H9 (cell line): ENCODE data around the gene P4HTM. TPM values are rescaled to one million over a fixed set of nuclear protein-coding genes. Genes with fewer than 3 reads are reported as not detected.

Experiments used
- DNase-seq: peaks from one replicate; pipeline ENCODE4 v3.0.0-alpha.2; 2017
- H2AFZ ChIP-seq: one replicate; pipeline ENCODE4 v1.6.1; 2013; ENCODE audit warnings: mild to moderate bottlenecking, low read length, control low read depth, moderate library complexity
- H2AK5ac ChIP-seq: 2 replicates; pipeline ENCODE4 v1.6.1; 2013; ENCODE audit warnings: low read length, control low read depth, mixed read lengths; ENCODE audit not compliant: insufficient read length
- H2BK120ac ChIP-seq: one replicate; pipeline ENCODE4 v1.6.1; 2013; ENCODE audit warnings: low read depth, mild to moderate bottlenecking, low read length, control low read depth, inconsistent platforms; ENCODE audit not compliant: poor library complexity, severe bottlenecking
- H2BK12ac ChIP-seq: 2 replicates; pipeline ENCODE4 v1.6.1; 2013; ENCODE audit warnings: low read length, control low read depth, mixed read lengths, low read depth; ENCODE audit not compliant: insufficient read length
- H2BK15ac ChIP-seq: 2 replicates; pipeline ENCODE4 v1.6.1; 2013; ENCODE audit warnings: low read depth, low read length, control low read depth
- H2BK20ac ChIP-seq: one replicate; pipeline ENCODE4 v1.6.1; 2013; ENCODE audit warnings: low read depth, mild to moderate bottlenecking, low read length, control low read depth, inconsistent platforms; ENCODE audit not compliant: poor library complexity, severe bottlenecking
- H2BK5ac ChIP-seq: 2 replicates; pipeline ENCODE4 v1.6.1; 2013; ENCODE audit warnings: low read length, control low read depth, mixed read lengths; ENCODE audit not compliant: insufficient read length
- H3K14ac ChIP-seq: 2 replicates; pipeline ENCODE4 v1.6.1; 2013; ENCODE audit warnings: low read length, control low read depth; ENCODE audit not compliant: insufficient read depth
- H3K18ac ChIP-seq: 2 replicates; pipeline ENCODE4 v1.6.1; 2013; ENCODE audit warnings: low read depth, mild to moderate bottlenecking, mixed read lengths, low read length, control low read depth; ENCODE audit not compliant: insufficient read length
- H3K23ac ChIP-seq: 2 replicates; pipeline ENCODE4 v1.6.1; 2013; ENCODE audit warnings: low read length, control low read depth, mixed read lengths, low read depth; ENCODE audit not compliant: insufficient read length
- H3K23me2 ChIP-seq: 2 replicates; pipeline ENCODE4 v1.6.1; 2013; ENCODE audit warnings: low read depth, mild to moderate bottlenecking, mixed read lengths, low read length, control low read depth; ENCODE audit not compliant: insufficient read length, poor library complexity, severe bottlenecking
- H3K27ac ChIP-seq: 2 replicates; pipeline ENCODE4 v1.5.1; 2013; ENCODE audit warnings: low read length, control low read depth, mixed read lengths, low read depth; ENCODE audit not compliant: insufficient read length
- H3K27me3 ChIP-seq: 2 replicates; pipeline ENCODE4 v1.6.1; 2013; ENCODE audit warnings: low read length, control low read depth, inconsistent platforms; ENCODE audit not compliant: insufficient read depth
- H3K4ac ChIP-seq: 2 replicates; pipeline ENCODE4 v1.6.1; 2013; ENCODE audit warnings: low read depth, mild to moderate bottlenecking, control low read depth, inconsistent platforms, low read length, moderate library complexity
- H3K4me1 ChIP-seq: 2 replicates; pipeline ENCODE4 v1.6.1; 2013; ENCODE audit warnings: low read length, control low read depth, inconsistent platforms; ENCODE audit not compliant: insufficient read depth
- H3K4me2 ChIP-seq: 2 replicates; pipeline ENCODE4 v1.6.1; 2013; ENCODE audit warnings: low read length, control low read depth, mixed read lengths; ENCODE audit not compliant: insufficient read length, insufficient read depth
- H3K56ac ChIP-seq: 2 replicates; pipeline ENCODE4 v1.6.1; 2013; ENCODE audit warnings: low read depth, mild to moderate bottlenecking, mixed read lengths, low read length, control low read depth; ENCODE audit not compliant: insufficient read length
- H3K79me1 ChIP-seq: 2 replicates; pipeline ENCODE4 v1.6.1; 2013; ENCODE audit warnings: low read depth, mild to moderate bottlenecking, moderate library complexity, low read length, control low read depth, inconsistent platforms; ENCODE audit not compliant: insufficient read depth, poor library complexity, severe bottlenecking
- H3K79me2 ChIP-seq: 2 replicates; pipeline ENCODE4 v1.6.1; 2013; ENCODE audit warnings: low read length, control low read depth, inconsistent platforms; ENCODE audit not compliant: insufficient read depth
- H3K9ac ChIP-seq: 2 replicates; pipeline ENCODE4 v1.6.1; 2013; ENCODE audit warnings: low read length, control low read depth, mixed read lengths; ENCODE audit not compliant: insufficient read length; ENCODE audit errors: extremely low read depth
- H3K9me3 ChIP-seq: one replicate; pipeline ENCODE4 v1.6.1; 2013; ENCODE audit warnings: low read depth, low read length, inconsistent platforms; ENCODE audit not compliant: control insufficient read depth
- H3T11ph ChIP-seq: one replicate; pipeline ENCODE4 v1.6.1; 2013; ENCODE audit warnings: mild to moderate bottlenecking, low read length, control low read depth, inconsistent platforms
- H4K20me1 ChIP-seq: one replicate; pipeline ENCODE4 v1.6.1; 2013; ENCODE audit not compliant: control insufficient read depth, insufficient read length, insufficient read depth
- H4K5ac ChIP-seq: 2 replicates; pipeline ENCODE4 v1.6.1; 2013; ENCODE audit warnings: low read depth, mild to moderate bottlenecking, mixed read lengths, low read length, control low read depth; ENCODE audit not compliant: insufficient read length
- H4K8ac ChIP-seq: replicated peaks from 2 replicates; pipeline ENCODE4 v1.6.1; 2013; ENCODE audit warnings: low read length, control low read depth, mixed read lengths, low read depth; ENCODE audit not compliant: insufficient read length
- H4K91ac ChIP-seq: 2 replicates; pipeline ENCODE4 v1.6.1; 2013; ENCODE audit warnings: low read depth, mild to moderate bottlenecking, moderate library complexity, mixed read lengths, low read length, control low read depth; ENCODE audit not compliant: insufficient read length
- H3K27ac Mint-ChIP-seq, 3 experiments: 2 replicates in 2 of 3; 3 replicates in 1 of 3; pipeline ENCODE4 v1.8.0; 2020 to 2021; ENCODE audit warnings: mixed read lengths in 3 of 3, mild to moderate bottlenecking in 1 of 3, moderate library complexity in 1 of 3
- H3K27me3 Mint-ChIP-seq: 2 replicates; pipeline ENCODE4 v1.8.0; 2021; ENCODE audit warnings: low read depth, mild to moderate bottlenecking, moderate library complexity, mixed read lengths
- H3K36me3 Mint-ChIP-seq, 3 experiments: 2 replicates in 2 of 3; 3 replicates in 1 of 3; pipeline ENCODE4 v1.8.0; 2020 to 2021; ENCODE audit warnings: low read depth in 3 of 3, mixed read lengths in 3 of 3; ENCODE audit not compliant: insufficient read depth in 1 of 3
- H3K4me1 Mint-ChIP-seq, 2 experiments: 2 replicates each; pipeline ENCODE4 v1.8.0; 2020; ENCODE audit warnings: mixed read lengths in 2 of 2
- H3K4me3 Mint-ChIP-seq, 2 experiments: 2 replicates in 1 of 2; 3 replicates in 1 of 2; pipeline ENCODE4 v1.8.0; 2020 to 2021; ENCODE audit warnings: mild to moderate bottlenecking in 2 of 2, mixed read lengths in 2 of 2, moderate library complexity in 1 of 2
- H3K9me3 Mint-ChIP-seq, 2 experiments: 2 replicates in 1 of 2; 3 replicates in 1 of 2; pipeline ENCODE4 v1.8.0; 2020; ENCODE audit warnings: mild to moderate bottlenecking in 2 of 2, mixed read lengths in 2 of 2, moderate library complexity in 1 of 2
- CTCF ChIP-seq: fragments of 200-600 bp; sonication (generic); conservative IDR thresholded peaks from 3 replicates; pipeline ENCODE4 v1.8.0; 2021; ENCODE audit warnings: antibody characterized with exemption, mild to moderate bottlenecking
- WGBS: extraction: QIAGEN DNeasy Blood & Tissue Kit; methylation state at CpG from one replicate; pipeline ENCODE4 v1.1.7; 2013; ENCODE audit warnings: missing lambda C conversion rate, low lambda C conversion rate, mixed read lengths; ENCODE audit not compliant: insufficient read length; ENCODE audit errors: extremely low coverage; 5-methylcytosine and 5-hydroxymethylcytosine counted together
- total RNA-seq: library from RNA; stranded (reverse); gene quantifications from 2 replicates; pipeline ENCODE4 v1.2.1, GENCODE V29; 2021

Gene P4HTM
- total RNA-seq, 1 experiment from 2014 or later = 36.0 TPM

DNA sequence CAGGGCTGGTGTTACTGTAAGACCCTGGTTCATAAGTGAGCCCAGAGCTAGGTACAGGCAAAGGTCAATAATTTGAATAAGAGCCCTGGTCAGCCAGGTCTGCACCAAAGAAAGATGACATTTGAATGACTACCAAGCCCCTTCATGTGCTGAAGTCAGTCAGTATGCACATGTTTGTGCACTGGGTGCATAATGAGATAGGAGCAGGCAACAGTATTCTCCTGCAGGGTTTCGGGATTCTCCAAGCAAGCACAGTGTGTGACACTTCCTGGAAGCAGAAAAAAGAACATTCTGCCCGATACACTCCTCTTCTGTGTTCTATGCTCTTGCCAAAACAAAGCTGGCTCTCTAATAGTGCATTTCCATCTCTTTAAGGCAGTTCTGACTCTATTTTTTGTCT is 44.6 kb downstream of the P4HTM start:
- Histone ChIP-seq H3K4ac (no peak overlapping the region), H4K20me1 (no peaks in the 10 kb centered on the region), H3K79me1 (no peaks in the 10 kb centered on the region), H2AFZ (no peak overlapping the region), H3K4me1 (no peaks in the 10 kb centered on the region; the same call in 1 of the 2 replicates), H3K14ac (no peak overlapping the region), H3K4me2 (no peak overlapping the region), H3K27me3 (no peaks in the 10 kb centered on the region), H3K9me3 (no peaks in the 10 kb centered on the region), H2AK5ac (no peak overlapping the region), H4K5ac (no peak overlapping the region), H3K79me2 (no peaks in the 10 kb centered on the region), H3K23ac (no peak overlapping the region), H2BK15ac (no peak overlapping the region), H3K27ac (no peak overlapping the region), H4K91ac (no peak overlapping the region), H4K8ac (no peak overlapping the region), H2BK20ac (no peak overlapping the region), H3T11ph (no peak overlapping the region), H2BK120ac (no peak overlapping the region), H3K18ac (no peak overlapping the region), H3K56ac (no peak overlapping the region), H3K23me2 (no peaks in the 10 kb centered on the region), H2BK12ac (no peak overlapping the region), H2BK5ac (no peak overlapping the region), H3K9ac (no peak overlapping the region)
- Mint-ChIP-seq H3K27ac (0 out of 7 replicates have a peak overlapping the region, but pooled peaks of 1 of the 3 experiments have one; percentile 16), H3K4me1 (no peaks in the 10 kb centered on the region), H3K4me3 (no peak overlapping the region), H3K36me3 (peaks cover 26 to 75% (median 56%) of the 10 kb centered on the region in 3 experiments; a peak in 6 of 7 replicates), H3K27me3 (no peaks in the 10 kb centered on the region), H3K9me3 (no peaks in the 10 kb centered on the region)
- no CpG with 5 or more reads among the region's 2 CpGs for WGBS
- DNase-seq = no peak
- no peak for TF ChIP-seq CTCF
